Loucy (cell line): ENCODE results near the gene MAT2A.

Experiments used
- H2AFZ ChIP-seq: fragments of 200-600 bp; sonication (generic); 2 replicates; pipeline ENCODE4 v1.6.0; 2016; ENCODE audit warnings: antibody characterized with exemption, mild to moderate bottlenecking, low read length, moderate library complexity
- H3F3A ChIP-seq: fragments of 200-600 bp; 2 replicates; pipeline ENCODE4 v1.6.0; 2016; ENCODE audit warnings: antibody characterized with exemption, low read depth, mild to moderate bottlenecking
- H3K27me3 ChIP-seq: fragments of 200-600 bp; sonication (generic); 2 replicates; pipeline ENCODE4 v1.6.1; 2014; ENCODE audit warnings: low read length, mild to moderate bottlenecking; ENCODE audit not compliant: insufficient read depth, poor library complexity, severe bottlenecking
- H3K36me3 ChIP-seq: fragments of 200-600 bp; sonication (generic); 2 replicates; pipeline ENCODE4 v1.6.1; 2016; ENCODE audit warnings: low read length; ENCODE audit not compliant: insufficient read depth
- H3K4me1 ChIP-seq: fragments of 200-600 bp; sonication (generic); 2 replicates; pipeline ENCODE4 v1.5.1; 2014; ENCODE audit warnings: low read length, mild to moderate bottlenecking; ENCODE audit not compliant: insufficient read depth, poor library complexity, severe bottlenecking
- H3K4me2 ChIP-seq: fragments of 200-600 bp; sonication (generic); 2 replicates; pipeline ENCODE4 v1.6.0; 2014; ENCODE audit warnings: antibody characterized with exemption, low read length, low read depth, mild to moderate bottlenecking; ENCODE audit not compliant: poor library complexity, severe bottlenecking
- H3K4me3 ChIP-seq: fragments of 200-600 bp; sonication (generic); 2 replicates; pipeline ENCODE4 v1.5.1; 2014; ENCODE audit warnings: low read length, mild to moderate bottlenecking, mixed read lengths; ENCODE audit not compliant: poor library complexity, severe bottlenecking
- H3K79me2 ChIP-seq: fragments of 200-600 bp; sonication (generic); 2 replicates; pipeline ENCODE4 v1.6.1; 2014; ENCODE audit warnings: low read length; ENCODE audit not compliant: insufficient read depth
- H3K9ac ChIP-seq: fragments of 200-600 bp; sonication (generic); 2 replicates; pipeline ENCODE4 v1.6.0; 2014; ENCODE audit warnings: mild to moderate bottlenecking, low read depth, low read length, moderate library complexity; ENCODE audit not compliant: poor library complexity, severe bottlenecking
- H3K9me2 ChIP-seq: fragments of 200-600 bp; sonication (generic); replicated peaks from 2 replicates; pipeline ENCODE4 v1.6.1; 2016; ENCODE audit warnings: low read depth, low read length, mixed read lengths
- H3K9me3 ChIP-seq: fragments of 200-600 bp; sonication (generic); 2 replicates; pipeline ENCODE4 v1.6.1; 2014; ENCODE audit warnings: mild to moderate bottlenecking, antibody characterized with exemption, low read length, low read depth; ENCODE audit not compliant: insufficient read depth
- H4K20me1 ChIP-seq: fragments of 200-600 bp; sonication (generic); 2 replicates; pipeline ENCODE4 v1.6.0; 2014; ENCODE audit warnings: antibody characterized with exemption, low read length, mild to moderate bottlenecking; ENCODE audit not compliant: insufficient read depth, poor library complexity, severe bottlenecking
- CTCF ChIP-seq: fragments of 200-600 bp; sonication (generic); conservative IDR thresholded peaks from 2 replicates; pipeline ENCODE4 v1.5.1; 2014; ENCODE audit warnings: mild to moderate bottlenecking, antibody characterized with exemption, low read length
- EZH2phosphoT487 ChIP-seq: fragments of 200-600 bp; IDR thresholded peaks from 2 replicates; pipeline ENCODE4 v1.6.1; 2018; ENCODE audit warnings: antibody characterized with exemption, mild to moderate bottlenecking, moderate library complexity, borderline replicate concordance

MAT2A gene

GRCh38 chr2:85514323-85514722 is 24.6 kb upstream of the MAT2A start:
- Histone ChIP-seq H3K4me1 (no peaks in the 10 kb centered on the region), H3F3A (no peaks in the 10 kb centered on the region), H3K27me3 (no peaks in the 10 kb centered on the region), H3K79me2 (no peaks in the 10 kb centered on the region), H4K20me1 (no peaks in the 10 kb centered on the region), H3K9me2 (no peaks in the 10 kb centered on the region), H2AFZ (no peak overlapping the region), H3K4me2 (no peak overlapping the region), H3K9me3 (no peaks in the 10 kb centered on the region), H3K9ac (no peak overlapping the region), H3K4me3 (no peak overlapping the region), H3K36me3 (no peaks in the 10 kb centered on the region)
- TF ChIP-seq CTCF (no peak), EZH2phosphoT487 (no peak)

GRCh38 chr2:85516653-85517389 is 22.1 kb upstream of the MAT2A start:
- Histone ChIP-seq H3K79me2 (no peaks in the 10 kb centered on the region), H3K27me3 (no peaks in the 10 kb centered on the region), H3K9ac (no peak overlapping the region), H2AFZ (no peak overlapping the region), H3K9me3 (no peaks in the 10 kb centered on the region), H3K4me2 (no peak overlapping the region), H3K4me3 (no peak overlapping the region), H4K20me1 (no peaks in the 10 kb centered on the region), H3K4me1 (no peaks in the 10 kb centered on the region), H3F3A (no peaks in the 10 kb centered on the region), H3K9me2 (no peaks in the 10 kb centered on the region), H3K36me3 (no peaks in the 10 kb centered on the region)
- TF ChIP-seq EZH2phosphoT487 (no peak), CTCF (no peak)

GRCh38 chr2:85522090-85522647 is 16.8 kb upstream of the MAT2A start:
- Histone ChIP-seq H3K9me3 (no peaks in the 10 kb centered on the region), H3K4me3 (no peak overlapping the region), H3K27me3 (no peaks in the 10 kb centered on the region), H3K9ac (no peak overlapping the region), H3K79me2 (no peaks in the 10 kb centered on the region), H3K4me2 (no peak overlapping the region), H2AFZ (no peak overlapping the region), H3F3A (no peaks in the 10 kb centered on the region), H3K4me1 (peaks cover 18% of the 10 kb centered on the region), H3K9me2 (no peaks in the 10 kb centered on the region), H4K20me1 (no peaks in the 10 kb centered on the region), H3K36me3 (no peaks in the 10 kb centered on the region)
- TF ChIP-seq EZH2phosphoT487 (no peak), CTCF (no peak)
